ENCODE results near the gene LCA5. TPM values are rescaled to one million over a fixed set of nuclear protein-coding genes. Genes with fewer than 3 reads are reported as not detected.
A peak's percentile ranks its signal among the peaks of the same experiment; 100 is the strongest.

The LCA5 gene
- total and polyA plus RNA-seq, 2 experiments from 2014 or later, result 4.0 to 4.2 TPM

DNA sequence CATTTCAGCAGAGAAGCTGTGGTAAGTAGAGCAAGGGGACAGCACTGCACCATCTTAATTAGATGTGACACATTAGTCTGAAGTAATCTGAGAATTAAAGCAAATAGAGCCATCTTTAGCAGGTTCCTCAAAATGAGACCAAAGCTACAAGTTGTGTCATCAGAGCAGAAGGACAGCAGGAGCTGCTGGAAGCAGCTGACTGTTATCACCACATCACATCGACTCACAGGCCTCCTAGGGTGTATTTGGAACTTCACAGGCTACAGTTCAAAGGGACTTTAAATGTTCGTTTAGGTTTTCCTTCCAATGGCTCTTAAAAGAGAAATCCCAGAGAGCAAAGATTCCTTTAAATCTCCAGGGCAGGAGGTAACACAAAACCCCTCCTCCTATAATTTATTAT, 69.5 kb downstream of the LCA5 start:
- no peaks in the 10 kb centered on the region for H3K36me3 ChIP-seq (ENCODE audit: low read depth)
- no peaks in the 10 kb centered on the region for H4K20me1 ChIP-seq (ENCODE audit: insufficient read depth)
- H3K4me2 ChIP-seq (ENCODE audit: unreplicated experiment), result peak overlapping the region; percentile 37
- H3K4me3 ChIP-seq, result no peak overlapping the region
- peak overlapping the region; percentile 59 for H2AFZ ChIP-seq
- H3K27me3 ChIP-seq (replicated peaks; ENCODE audit: insufficient read depth), result no peaks in the 10 kb centered on the region
- no peaks in the 10 kb centered on the region for H3K9me3 ChIP-seq (ENCODE audit: low read depth)
- H3F3A ChIP-seq (ENCODE audit: insufficient read depth), result peaks cover 22% of the 10 kb centered on the region; the same call in 1 of the 2 replicates
- in situ Hi-C loops (cut with MboI), result no loop called here
- DNase-seq, result peak; percentile 60
- no peaks in the 10 kb centered on the region for H3K79me2 ChIP-seq (ENCODE audit: insufficient read depth)
- H3K9me2 ChIP-seq (ENCODE audit: insufficient read depth), result no peaks in the 10 kb centered on the region
- H3K9ac ChIP-seq, result no peak overlapping the region
- TF ChIP-seq EZH2 (IDR thresholded peaks at IDR 0.05; ENCODE audit: insufficient read depth, poor library complexity, severe bottlenecking) (no peak), EZH2phosphoT487 (IDR thresholded peaks at IDR 0.05; ENCODE audit: insufficient read depth, low read depth) (no peak)
- peak overlapping the region; percentile 26; the same call in 1 of the 2 replicates for H3K27ac ChIP-seq
- peaks cover 22% of the 10 kb centered on the region for H3K4me1 ChIP-seq (ENCODE audit: insufficient read depth)
- WGBS, 2 experiments (ENCODE audit: low coverage in 1 of 2, low lambda C conversion rate in 2 of 2, missing lambda C conversion rate in 2 of 2), result 0 to 3% methylated on average over 2 of the region's 2 CpGs

DNA sequence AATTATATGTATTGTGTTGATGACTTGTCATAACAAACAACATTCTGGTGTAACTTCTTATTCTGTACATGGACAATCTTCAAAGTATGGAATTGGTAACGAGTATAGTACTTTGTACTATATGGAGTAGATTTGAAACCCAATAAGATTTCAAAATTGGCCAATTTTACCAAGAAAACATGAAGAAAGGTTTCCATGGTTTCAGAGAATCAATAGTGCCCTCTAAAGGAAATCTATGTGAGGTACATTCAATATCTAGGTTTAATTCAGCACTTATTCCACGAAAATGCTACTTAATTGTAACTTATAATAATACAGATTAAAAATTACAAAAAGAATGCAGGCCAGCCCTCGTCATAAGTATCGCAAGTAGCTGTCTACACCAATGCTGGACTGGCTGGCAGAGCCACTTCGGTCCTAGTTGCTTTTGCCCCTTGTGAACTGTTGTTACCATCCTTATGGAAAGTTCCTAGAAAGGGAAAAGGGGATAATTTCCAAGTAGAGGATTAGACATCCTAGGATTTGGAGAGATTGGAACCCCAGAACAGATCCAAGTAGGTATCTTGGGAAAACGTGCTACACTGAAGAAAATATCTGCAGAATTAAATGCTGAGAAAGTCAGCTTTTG, 70.9 kb downstream of the LCA5 start:
- H3K9me3 ChIP-seq (ENCODE audit: low read depth), result no peaks in the 10 kb centered on the region
- H3K4me2 ChIP-seq (ENCODE audit: unreplicated experiment), result no peak overlapping the region
- no peaks in the 10 kb centered on the region for H3K36me3 ChIP-seq (ENCODE audit: low read depth)
- H3K79me2 ChIP-seq (ENCODE audit: insufficient read depth), result no peaks in the 10 kb centered on the region
- in situ Hi-C loops (cut with MboI), result no loop called here
- peak overlapping the region; percentile 10 for H2AFZ ChIP-seq
- no peak overlapping the region for H3K27ac ChIP-seq
- H4K20me1 ChIP-seq (ENCODE audit: insufficient read depth), result no peaks in the 10 kb centered on the region
- 4 to 6% methylated on average over 6 of the region's 6 CpGs for WGBS, 2 experiments (ENCODE audit: low coverage in 1 of 2, low lambda C conversion rate in 2 of 2, missing lambda C conversion rate in 2 of 2)
- no peaks in the 10 kb centered on the region for H3K27me3 ChIP-seq (replicated peaks; ENCODE audit: insufficient read depth)
- H3K4me3 ChIP-seq, result no peak overlapping the region
- H3F3A ChIP-seq (ENCODE audit: insufficient read depth), result peaks cover 22% of the 10 kb centered on the region; the same call in 1 of the 2 replicates
- no peaks in the 10 kb centered on the region for H3K9me2 ChIP-seq (ENCODE audit: insufficient read depth)
- H3K4me1 ChIP-seq (ENCODE audit: insufficient read depth), result peaks cover 22% of the 10 kb centered on the region
- H3K9ac ChIP-seq, result no peak overlapping the region
- DNase-seq, result peak; percentile 66
- TF ChIP-seq EZH2 (IDR thresholded peaks at IDR 0.05; ENCODE audit: insufficient read depth, poor library complexity, severe bottlenecking) (no peak), EZH2phosphoT487 (IDR thresholded peaks at IDR 0.05; ENCODE audit: insufficient read depth, low read depth) (no peak)

DNA sequence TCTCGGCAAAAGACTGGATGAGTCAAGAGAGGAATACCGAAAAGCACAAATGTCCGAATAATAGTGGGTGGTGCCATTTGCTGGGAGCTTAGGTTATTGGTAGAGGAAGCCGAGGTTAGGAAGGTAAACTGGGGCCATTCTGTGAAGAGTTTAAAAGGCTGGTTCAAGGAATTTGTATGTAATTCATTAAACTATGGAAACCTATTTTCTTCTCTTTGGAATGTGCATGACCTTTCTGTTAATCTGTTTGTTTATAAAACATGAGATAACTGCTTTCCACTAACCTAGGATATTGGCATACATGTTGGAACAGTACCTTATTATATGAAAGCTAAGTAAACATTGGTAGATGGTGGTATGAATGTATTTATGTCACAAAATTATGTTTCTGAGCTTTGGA, 71.8 kb downstream of the LCA5 start:
- Histone ChIP-seq H3K4me2 (ENCODE audit: unreplicated experiment) (no peak overlapping the region), H3K9ac (no peak overlapping the region), H2AFZ (no peak overlapping the region), H3K27ac (no peak overlapping the region), H3K4me1 (ENCODE audit: insufficient read depth) (peaks cover 22% of the 10 kb centered on the region), H3K36me3 (ENCODE audit: low read depth) (no peaks in the 10 kb centered on the region), H3K27me3 (replicated peaks; ENCODE audit: insufficient read depth) (no peaks in the 10 kb centered on the region), H3K4me3 (no peak overlapping the region), H3K9me2 (ENCODE audit: insufficient read depth) (no peaks in the 10 kb centered on the region), H3F3A (ENCODE audit: insufficient read depth) (peaks cover 22% of the 10 kb centered on the region; the same call in 1 of the 2 replicates), H3K9me3 (ENCODE audit: low read depth) (no peaks in the 10 kb centered on the region), H4K20me1 (ENCODE audit: insufficient read depth) (no peaks in the 10 kb centered on the region), H3K79me2 (ENCODE audit: insufficient read depth) (no peaks in the 10 kb centered on the region)
- no peak for DNase-seq
- WGBS, 2 experiments (ENCODE audit: low coverage in 1 of 2, low lambda C conversion rate in 2 of 2, missing lambda C conversion rate in 2 of 2), result 94% methylated on average over 4 of the region's 4 CpGs
- no peak for TF ChIP-seq EZH2phosphoT487 (IDR thresholded peaks at IDR 0.05; ENCODE audit: insufficient read depth, low read depth)
- TF ChIP-seq EZH2 (IDR thresholded peaks at IDR 0.05; ENCODE audit: insufficient read depth, poor library complexity, severe bottlenecking), result no peak
- in situ Hi-C loops (cut with MboI), result no loop called here

DNA sequence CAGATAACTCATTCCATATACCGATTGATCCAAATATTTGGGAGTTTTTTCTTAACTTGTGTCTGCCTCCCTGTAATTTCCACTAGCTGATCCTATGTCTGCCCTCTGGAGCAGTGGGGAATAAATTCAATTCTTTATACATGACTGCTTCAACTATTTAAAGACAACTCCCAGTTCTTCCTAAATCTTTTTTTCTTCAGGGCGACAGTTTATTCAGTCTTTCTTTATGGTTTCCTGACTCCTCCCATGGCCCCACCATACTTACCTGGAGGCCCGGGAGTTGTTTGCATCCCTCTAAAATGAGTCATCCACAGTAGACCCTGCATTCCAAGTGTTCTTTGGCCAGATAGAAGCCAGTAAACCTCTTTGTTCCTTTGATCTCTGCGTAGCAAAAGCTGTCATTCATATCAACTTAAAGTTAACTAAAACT, 73.6 kb downstream of the LCA5 start:
- no peaks in the 10 kb centered on the region for H3K9me2 ChIP-seq (ENCODE audit: insufficient read depth)
- H3K27me3 ChIP-seq (replicated peaks; ENCODE audit: insufficient read depth), result no peaks in the 10 kb centered on the region
- peaks cover 17% of the 10 kb centered on the region; the same call in 1 of the 2 replicates for H3F3A ChIP-seq (ENCODE audit: insufficient read depth)
- H3K27ac ChIP-seq, result no peak overlapping the region
- H3K4me3 ChIP-seq, result no peak overlapping the region
- H3K79me2 ChIP-seq (ENCODE audit: insufficient read depth), result no peaks in the 10 kb centered on the region
- H2AFZ ChIP-seq, result no peak overlapping the region
- H3K4me1 ChIP-seq (ENCODE audit: insufficient read depth), result peaks cover 15% of the 10 kb centered on the region
- H3K36me3 ChIP-seq (ENCODE audit: low read depth), result no peaks in the 10 kb centered on the region
- 96% methylated on average over 4 of the region's 4 CpGs for WGBS, 2 experiments (ENCODE audit: low coverage in 1 of 2, low lambda C conversion rate in 2 of 2, missing lambda C conversion rate in 2 of 2)
- DNase-seq, result no peak
- in situ Hi-C loops (cut with MboI), result no loop called here
- H3K9me3 ChIP-seq (ENCODE audit: low read depth), result no peaks in the 10 kb centered on the region
- no peak overlapping the region for H3K4me2 ChIP-seq (ENCODE audit: unreplicated experiment)
- H4K20me1 ChIP-seq (ENCODE audit: insufficient read depth), result no peaks in the 10 kb centered on the region
- no peak for TF ChIP-seq EZH2 (IDR thresholded peaks at IDR 0.05; ENCODE audit: insufficient read depth, poor library complexity, severe bottlenecking)
- no peak for TF ChIP-seq EZH2phosphoT487 (IDR thresholded peaks at IDR 0.05; ENCODE audit: insufficient read depth, low read depth)
- no peak overlapping the region for H3K9ac ChIP-seq
